ENCODE measurements around the gene TCEA2. TPM values are rescaled to one million over a fixed set of nuclear protein-coding genes. Genes with fewer than 3 reads are reported as not detected.

The TCEA2 gene
- total and polyA plus RNA-seq, 9 of the 15 experiments (the other 6 are each of a cell fraction or from before 2014, with no cell fraction given): 1.4 to 28.7 (median 5.4) TPM

- no peak for TF ChIP-seq MNT (conservative IDR thresholded peaks at IDR 0.05)
- no peak for TF ChIP-seq PPARD (CRISPR knock-in tag; IDR thresholded peaks at IDR 0.05)
- no peak for TF ChIP-seq POU5F1 (IDR thresholded peaks at IDR 0.05; ENCODE audit: borderline replicate concordance, low read depth, low read length, partially characterized antibody)
- TF ChIP-seq, protein P1, sequence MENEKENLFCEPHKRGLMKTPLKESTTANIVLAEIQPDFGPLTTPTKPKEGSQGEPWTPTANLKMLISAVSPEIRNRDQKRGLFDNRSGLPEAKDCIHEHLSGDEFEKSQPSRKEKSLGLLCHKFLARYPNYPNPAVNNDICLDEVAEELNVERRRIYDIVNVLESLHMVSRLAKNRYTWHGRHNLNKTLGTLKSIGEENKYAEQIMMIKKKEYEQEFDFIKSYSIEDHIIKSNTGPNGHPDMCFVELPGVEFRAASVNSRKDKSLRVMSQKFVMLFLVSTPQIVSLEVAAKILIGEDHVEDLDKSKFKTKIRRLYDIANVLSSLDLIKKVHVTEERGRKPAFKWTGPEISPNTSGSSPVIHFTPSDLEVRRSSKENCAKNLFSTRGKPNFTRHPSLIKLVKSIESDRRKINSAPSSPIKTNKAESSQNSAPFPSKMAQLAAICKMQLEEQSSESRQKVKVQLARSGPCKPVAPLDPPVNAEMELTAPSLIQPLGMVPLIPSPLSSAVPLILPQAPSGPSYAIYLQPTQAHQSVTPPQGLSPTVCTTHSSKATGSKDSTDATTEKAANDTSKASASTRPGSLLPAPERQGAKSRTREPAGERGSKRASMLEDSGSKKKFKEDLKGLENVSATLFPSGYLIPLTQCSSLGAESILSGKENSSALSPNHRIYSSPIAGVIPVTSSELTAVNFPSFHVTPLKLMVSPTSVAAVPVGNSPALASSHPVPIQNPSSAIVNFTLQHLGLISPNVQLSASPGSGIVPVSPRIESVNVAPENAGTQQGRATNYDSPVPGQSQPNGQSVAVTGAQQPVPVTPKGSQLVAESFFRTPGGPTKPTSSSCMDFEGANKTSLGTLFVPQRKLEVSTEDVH (IDR thresholded peaks at IDR 0.05; ENCODE audit: low read depth, partially characterized antibody): no peak
- no peak for TF ChIP-seq ZNF224 (CRISPR knock-in tag; IDR thresholded peaks at IDR 0.05)
Observed at GRCh38 chr20:64108731-64109681, 46.0 kb downstream of the TCEA2 start (continued).
